Ureter (tissue), 1 donor: ENCODE results near the gene CACNA1D. TPM values are rescaled to one million over a fixed set of nuclear protein-coding genes. Genes with fewer than 3 reads are reported as not detected.

Experiments used
- DNase-seq: peaks from one replicate; pipeline ENCODE4 v3.0.0-alpha.2; 2020; ENCODE audit warnings: low spot score
- total RNA-seq: library from RNA; stranded (reverse); gene quantifications from one replicate; pipeline ENCODE4 v1.2.4, GENCODE V29; 2023
- donor health status: DM: yes; HTN: yes; CAD: no.

Gene CACNA1D
- total RNA-seq, 1 donor from 2014 or later, result 84.4 TPM

GRCh38 chr3:53713626-53714025 is 219.2 kb downstream of the CACNA1D start:
- DNase-seq, result no peak

GRCh38 chr3:53715815-53716483 is 221.5 kb downstream of the CACNA1D start:
- DNase-seq, result peak; percentile 18

DNA sequence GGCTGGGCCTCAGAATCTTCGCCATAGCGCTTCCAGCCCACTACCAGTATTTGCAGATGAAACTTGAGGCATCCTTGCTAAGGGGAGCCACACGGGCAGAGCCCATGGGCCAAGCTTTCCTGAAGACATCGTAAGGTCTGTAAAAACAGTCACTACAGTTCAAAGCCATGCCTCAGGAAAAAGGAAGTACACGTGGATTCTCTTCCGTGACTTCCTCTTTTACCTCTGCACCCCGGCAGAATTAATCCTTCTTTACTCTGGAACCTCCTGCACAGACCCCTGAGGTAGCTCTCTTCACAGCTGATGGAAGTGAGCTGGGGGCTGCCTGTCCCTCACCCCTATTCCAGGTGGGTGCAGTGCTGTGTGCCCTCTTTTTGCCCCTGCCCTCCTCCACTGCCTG is 222.6 kb downstream of the CACNA1D start:
- no peak for DNase-seq

- no peak for DNase-seq
Measured at GRCh38 chr3:53718462-53718861, 224.1 kb downstream of the CACNA1D start.

DNA sequence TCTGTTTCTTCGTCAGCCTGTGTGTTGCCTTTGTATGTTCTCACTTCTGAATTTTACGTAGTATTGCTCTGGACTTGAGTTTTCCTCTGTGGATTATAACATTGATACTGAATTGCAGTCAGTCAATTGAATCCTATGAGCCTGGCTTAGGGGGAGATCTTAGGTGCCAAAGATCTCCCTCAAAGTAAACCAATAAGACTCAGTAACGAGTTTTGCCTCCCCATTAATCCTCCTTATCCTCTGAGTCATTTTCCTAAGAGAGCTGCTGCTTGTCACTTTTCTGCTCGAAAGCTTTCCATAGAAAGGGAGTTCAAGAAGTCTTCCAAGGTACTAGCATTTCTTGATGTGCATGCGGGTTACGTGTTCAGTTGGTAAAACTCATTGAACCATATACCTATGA is 225.4 kb downstream of the CACNA1D start:
- no peak for DNase-seq

DNA sequence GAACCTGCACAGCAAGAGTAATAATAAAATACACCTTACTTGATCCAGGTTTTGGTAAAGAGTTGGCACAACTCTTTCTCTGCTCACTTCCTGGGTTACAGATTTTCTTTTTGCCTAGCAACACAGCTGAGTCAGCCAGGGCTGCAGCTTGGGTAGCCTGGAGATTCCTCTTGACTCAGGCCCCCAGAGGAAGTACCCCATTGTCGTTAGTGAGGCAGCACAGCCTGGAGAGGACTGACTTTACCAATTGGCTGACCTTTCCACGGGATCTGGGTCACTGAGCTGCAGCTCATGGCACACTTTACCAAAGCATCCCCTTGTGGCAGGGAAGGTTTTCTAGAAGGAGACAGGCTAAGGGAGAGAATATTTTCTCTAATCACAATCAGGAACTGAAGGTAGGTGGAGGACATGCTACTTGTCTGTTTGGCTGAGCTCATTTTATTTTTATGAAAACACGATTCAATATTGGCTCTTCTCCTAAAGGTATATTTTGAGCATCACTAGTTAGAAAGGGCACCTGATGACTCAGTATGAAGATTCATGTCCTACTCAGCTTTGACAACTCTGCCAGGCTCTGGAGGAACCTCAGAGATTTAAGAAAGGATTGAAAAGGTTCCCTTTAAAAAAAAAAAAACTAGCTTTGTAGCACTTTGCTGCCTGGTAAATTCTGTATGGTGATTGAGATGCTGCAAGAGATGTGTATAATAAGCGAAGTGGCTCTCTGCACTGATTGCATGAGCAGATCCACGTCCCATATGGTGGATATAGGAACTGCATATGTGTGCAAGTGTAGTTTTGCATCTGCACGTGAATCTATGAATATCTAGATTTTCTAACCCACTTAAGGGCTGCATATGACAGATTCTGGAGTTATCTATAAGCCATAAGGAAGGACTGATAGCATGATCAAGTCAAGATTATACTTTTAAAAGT is 227.0 kb downstream of the CACNA1D start:
- peak; percentile 34 for DNase-seq

GRCh38 chr3:53724566-53724965 is 230.2 kb downstream of the CACNA1D start:
- DNase-seq, result no peak

DNA sequence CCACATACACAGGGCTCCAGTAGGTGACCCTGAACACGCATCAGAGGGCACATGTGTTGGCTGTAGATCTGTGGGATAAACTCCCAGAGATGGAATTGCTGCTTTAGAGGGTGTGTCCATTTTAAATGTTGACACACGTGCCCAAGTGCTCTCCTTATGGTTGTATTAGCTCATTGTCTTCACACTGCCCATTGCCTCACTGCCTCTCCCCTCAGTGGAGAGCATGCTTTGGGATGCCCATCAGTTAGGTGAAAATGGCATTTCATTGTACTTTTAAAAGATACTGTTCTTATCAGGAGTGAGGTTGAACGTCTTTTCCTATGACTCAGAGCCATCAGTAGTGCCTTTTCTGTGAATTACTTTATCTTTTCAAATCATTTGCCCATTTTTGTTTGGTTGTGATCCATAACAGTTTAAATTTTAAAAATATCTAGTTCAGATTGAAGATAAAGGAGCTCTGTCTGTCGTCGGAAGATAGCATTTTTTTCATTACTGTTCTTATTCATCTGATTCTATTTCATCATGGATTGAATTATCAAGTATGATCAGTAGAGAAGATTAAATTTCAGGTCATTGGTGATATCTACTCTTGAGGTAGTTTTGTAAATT is 231.1 kb downstream of the CACNA1D start:
- no peak for DNase-seq

DNA sequence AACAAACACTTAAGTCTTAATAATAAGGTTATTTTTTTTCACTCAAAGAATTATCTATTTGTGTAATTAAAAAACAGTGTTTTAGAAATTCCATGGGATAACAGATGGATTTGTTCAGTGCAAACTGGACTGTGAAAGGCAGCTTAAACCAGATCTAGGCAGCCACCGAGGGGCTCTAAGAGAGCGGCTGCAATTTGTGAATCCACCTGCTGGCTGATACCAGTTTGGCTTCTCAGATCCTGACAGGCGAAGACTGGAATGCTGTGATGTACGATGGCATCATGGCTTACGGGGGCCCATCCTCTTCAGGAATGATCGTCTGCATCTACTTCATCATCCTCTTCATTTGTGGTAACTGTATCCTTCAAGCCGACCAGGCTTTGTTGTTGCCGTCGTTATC is 232.2 kb downstream of the CACNA1D start:
- DNase-seq, result no peak

- no peak for DNase-seq
Measured at GRCh38 chr3:53728606-53729005, 234.2 kb downstream of the CACNA1D start.

- DNase-seq, result no peak
Measured at GRCh38 chr3:53729159-53729558, 234.7 kb downstream of the CACNA1D start.

- DNase-seq, result no peak
Measured at GRCh38 chr3:53729618-53730017, 235.2 kb downstream of the CACNA1D start.

DNA sequence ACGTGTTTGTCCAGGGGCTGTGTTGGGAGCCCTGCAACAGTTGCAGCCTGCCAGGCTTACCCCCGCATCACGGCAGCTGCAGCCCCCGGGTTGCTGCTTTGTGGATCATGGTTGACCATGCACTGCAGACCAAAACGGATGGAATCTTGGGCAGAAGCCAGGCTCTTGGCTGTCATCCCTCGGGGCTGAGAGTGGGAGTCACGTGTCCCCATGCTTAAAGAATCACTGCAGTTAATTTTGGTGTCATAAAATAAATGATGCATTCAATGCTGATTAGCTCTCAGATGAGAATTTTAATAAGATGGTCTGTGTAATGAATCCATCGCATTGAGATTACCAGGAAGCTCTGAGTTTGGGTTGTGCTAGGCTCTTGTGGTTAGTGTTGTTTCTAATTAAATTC is 236.2 kb downstream of the CACNA1D start:
- no peak for DNase-seq

DNA sequence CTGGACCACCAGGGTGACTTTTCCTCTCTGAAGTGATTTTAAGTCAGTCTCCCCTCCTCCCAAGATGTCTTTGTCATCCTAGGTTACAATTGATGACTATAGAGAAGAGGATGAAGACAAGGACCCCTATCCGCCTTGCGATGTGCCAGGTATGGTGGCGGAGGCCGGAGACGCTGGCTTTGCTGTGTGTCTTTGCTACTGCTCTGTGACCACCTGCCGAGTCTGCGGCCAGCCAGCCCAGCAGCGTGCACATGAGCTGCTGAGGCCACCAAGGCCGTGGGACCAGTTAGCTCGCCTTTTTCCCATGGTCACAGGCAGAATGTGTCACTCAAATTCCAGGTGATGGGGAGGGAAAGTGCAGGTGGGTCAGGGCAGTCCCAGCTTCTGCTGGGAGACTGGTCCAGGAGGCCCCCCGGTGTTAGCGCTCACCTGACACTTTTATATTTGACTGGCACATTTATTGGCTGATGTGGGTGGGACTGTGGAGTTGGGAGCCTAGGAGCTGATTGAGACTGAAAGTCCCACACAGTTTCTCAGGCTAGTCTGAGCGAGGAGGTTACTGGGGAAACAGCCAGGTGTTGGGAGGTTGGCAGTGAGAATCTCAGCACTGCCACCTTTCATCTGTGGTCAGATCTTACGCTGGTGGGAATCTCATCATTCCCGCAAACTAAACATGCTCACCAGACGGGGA is 237.7 kb downstream of the CACNA1D start:
- DNase-seq, result no peak

GRCh38 chr3:53733446-53733845 is 239.0 kb downstream of the CACNA1D start:
- no peak for DNase-seq

DNA sequence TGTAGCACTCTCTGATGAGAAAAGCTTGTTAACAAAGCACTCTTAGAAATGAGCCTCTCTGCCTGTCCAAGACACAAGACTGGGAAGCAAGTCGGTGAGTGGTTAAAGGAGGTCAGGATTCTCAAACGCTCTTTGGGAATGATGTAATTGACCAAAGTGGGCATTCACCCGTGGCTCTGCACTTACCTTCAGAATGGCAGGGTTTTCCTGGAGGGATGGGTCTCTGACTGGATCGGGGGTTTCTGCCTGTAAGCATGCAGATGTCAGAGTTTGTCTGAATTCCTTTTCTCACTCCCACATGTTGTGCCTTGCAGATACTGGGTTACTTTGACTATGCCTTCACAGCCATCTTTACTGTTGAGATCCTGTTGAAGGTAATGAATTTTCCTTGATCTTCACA is 245.6 kb downstream of the CACNA1D start:
- DNase-seq, result no peak

DNA sequence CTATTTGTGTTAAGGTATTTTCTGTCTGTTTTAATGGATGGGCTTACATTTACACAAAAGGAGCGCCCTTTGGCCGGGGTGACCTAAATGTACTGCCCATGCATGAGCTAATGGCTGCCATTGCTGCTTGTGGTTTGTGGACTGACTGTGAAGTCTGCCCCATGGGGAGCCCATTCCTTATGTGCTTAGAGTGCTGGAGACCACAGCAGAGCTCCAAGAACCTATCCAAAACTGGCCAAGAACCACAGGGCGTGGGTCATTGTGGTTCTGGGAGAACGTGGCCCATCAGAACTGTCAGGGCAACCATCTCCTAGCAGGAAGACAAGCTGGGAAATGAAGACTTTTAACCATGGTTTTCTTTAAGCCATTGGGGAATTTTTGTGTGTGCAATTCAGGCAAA is 246.5 kb downstream of the CACNA1D start:
- DNase-seq, result no peak

GRCh38 chr3:53744351-53744750 is 249.9 kb downstream of the CACNA1D start:
- DNase-seq, result no peak

DNA sequence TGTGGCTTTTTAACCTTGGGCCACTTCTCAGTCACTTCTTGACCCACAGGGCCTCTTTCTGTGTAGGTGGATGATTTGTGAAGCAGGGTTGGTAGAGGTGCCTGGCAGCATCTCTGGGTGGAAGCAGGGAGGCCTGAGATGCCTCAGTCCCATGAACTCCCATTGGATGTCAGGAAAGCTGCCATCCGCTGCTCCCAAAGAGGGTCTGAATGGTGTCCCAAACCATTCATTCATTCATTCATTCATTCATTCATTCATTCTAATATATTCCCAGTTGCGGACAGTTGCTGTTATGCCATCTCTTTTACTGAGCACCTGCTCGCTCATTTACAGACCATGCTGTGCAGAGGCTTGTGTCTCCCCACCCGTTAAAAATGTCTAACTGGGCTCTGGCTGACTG is 253.1 kb downstream of the CACNA1D start:
- no peak for DNase-seq

DNA sequence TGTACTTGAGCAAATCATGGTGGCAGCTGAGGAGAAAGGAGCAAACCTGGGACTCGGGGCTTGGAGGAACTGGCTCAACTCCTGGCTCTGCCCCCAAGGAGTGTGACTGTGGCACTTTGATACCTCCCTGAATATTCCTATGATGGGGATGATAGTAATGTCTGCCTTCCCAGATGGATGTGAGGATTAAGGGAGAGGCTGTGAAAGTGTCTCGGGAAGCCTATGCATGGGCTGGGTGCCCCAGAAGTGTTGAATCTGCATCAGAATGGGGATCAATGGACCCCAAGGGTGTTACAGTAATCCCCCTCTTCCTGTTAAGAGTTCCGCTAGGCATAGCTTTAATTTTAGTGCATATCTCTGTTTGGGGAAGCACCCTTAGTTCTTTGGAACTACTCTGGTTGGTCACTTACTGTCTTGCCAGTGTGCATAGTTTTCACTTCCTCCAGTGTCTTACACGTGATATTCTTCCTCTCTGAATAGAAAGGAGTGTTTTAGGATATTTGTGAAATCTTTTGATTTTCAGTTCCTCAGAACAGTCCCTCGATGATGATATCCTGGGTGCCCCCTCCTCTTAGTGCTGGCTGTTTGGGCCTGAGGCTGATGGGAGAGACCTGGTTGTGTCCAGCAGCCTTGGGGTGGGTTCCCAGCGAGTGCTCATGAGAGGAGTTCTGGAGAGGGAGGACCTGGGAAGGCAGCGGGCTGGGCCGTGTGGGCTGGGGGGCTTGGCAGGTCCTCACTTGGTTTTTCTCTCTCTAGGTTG is 254.3 kb downstream of the CACNA1D start:
- DNase-seq, result no peak

DNA sequence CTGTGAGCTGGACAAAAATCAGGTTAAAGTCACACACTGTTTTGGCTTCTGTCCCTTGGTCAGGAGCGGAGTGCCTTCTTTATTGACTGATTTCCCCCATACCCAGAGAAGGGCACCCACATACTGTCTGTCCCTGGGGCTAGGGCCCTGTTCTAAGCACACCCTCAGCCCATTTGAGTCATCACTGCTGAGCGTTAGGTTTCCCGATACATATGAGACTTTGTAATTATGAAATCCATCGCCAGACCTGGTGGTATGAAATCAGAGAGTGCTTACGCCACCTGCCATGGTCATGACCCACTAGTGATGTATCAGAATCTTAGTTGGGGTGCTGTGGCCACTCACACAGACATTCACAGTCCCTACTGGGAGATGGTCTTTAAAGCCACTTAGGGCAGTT is 255.0 kb downstream of the CACNA1D start:
- no peak for DNase-seq
